ENCODE data around the gene PVRIG.
A peak's percentile ranks its signal among the peaks of the same experiment; 100 is the strongest.
"Not testable (repeated sequence)": the region's sequence is repeated elsewhere in the genome, so short reads cannot be mapped to it uniquely, and the experiment has no call there.

The PVRIG gene

DNA sequence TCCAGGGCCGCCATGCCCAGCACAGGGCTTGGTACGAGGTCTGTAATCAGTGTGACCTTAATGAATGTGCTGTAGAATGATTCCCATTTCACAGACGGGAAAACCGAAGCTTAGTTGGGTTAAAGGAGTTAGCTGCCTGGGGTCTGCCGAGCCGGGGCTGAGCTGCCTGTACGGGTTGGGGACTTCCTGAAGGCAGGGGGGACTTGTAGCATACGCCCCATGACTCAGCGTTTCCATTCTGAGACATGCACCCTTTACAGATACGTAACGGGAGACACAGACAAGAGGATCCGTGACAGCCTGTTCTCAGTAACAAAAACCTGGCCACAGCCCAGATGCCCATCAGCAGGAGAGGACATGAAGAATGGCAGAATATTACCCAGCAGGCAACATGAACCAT is 23.6 kb downstream of the PVRIG start:
- peak in 1 of 14 donors; percentile 40 for DNase-seq

DNA sequence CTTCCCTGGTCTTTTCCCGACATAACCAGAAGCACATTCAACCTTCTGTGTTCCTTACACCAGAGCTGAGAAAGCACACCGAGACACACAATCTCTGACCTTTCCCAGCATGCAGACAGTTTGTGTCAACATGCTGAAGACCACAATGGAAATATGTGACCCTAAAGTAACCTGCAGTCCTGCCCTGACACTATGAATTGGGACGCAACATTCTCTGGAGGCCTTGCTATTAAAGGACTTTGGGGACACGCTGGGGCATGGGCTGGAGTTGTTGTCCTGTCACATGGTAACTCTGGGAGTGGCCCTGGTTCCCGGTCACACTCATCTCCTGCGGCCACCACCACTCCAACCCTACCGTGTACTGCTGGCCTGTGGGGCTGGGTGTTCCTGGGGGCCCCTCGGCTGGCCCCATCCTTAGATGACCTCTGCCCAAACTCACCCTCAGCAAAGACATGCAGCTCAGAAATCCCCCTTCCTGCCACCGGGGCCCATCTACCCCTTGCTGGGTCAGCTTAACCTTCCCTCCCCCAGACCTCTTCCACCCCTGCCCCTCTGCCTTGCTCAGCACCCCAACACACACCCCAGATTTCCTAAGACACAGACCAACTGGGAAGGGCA is 25.3 kb downstream of the PVRIG start:
- DNase-seq, result not testable (repeated sequence)

DNA sequence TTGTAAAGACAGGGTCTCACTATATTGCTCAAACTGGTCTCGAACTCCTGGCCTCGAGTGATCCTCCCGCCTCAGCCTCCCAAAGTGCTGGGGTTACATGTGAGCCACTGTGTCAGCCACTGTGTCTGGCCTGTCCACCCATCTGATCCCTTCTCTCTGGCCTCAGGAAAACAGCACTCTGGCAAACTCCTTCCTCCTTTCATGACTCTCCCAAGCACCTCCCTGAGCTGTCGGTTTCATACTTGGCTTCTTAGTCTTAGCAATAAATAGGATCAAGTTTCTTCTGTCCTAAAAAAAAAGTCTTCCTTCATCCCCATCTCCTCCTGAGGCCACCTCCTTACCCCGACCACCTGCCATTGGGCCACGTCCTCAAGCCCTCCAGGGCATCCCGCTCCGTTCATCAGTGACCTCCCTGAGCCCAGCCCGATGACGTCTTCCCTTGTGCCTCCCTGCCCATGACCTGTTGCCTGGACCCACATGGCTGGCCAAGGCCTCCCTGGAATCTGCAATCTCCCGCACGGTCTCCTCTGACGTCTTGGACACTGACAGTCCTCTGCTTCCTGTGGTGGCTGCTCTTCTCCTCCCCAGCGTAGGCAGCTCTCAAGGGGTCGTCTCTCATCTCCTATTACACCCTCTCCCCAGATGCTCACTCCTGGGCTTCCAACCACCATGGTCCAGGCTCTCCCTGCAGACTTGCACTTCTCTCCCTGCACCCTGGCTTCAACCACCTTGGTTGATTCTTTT is 26.5 kb downstream of the PVRIG start:
- not testable (repeated sequence) for DNase-seq

DNA sequence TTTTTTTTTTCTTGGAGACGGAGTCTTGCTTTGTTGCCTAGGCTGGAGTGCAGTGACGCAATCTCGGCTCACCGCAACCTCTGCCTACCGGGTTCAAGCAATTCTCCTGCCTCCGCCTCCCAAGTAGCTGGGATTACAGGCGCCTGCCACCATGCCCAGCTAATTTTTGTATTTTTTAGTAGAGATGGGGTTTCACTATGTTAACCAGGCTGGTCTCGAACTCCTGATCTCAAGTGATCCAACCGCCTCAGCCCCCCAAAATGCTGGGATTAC is 27.1 kb downstream of the PVRIG start:
- not testable (repeated sequence) for DNase-seq

DNA sequence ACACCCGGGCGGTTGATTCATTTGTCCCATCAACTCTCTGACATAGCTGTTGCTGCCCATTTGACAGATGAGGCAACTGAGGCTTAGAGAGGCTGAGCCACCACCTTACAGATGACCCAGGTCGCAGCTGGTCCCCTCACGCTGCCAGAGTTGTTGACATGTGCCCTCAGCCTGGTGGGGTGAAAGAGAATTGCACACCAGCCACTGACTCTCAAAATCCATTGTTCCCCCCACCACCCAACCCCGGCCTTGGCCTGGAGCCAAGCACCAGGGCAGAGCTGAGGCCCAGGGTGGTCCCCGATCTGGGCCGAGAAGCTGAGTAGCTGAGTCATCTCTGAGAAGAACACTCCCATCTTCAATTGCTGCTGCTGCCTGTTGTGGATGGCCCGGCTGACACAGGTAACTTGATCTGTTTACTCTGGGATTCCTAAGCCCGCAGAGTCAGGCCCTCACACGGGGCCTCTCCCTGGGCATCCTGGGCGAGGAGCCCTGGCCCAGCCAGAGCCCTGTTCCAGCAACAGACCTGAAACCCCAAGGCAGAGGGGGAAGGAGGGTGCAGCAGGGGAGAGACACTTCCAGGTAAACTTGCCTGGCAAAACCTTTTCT is 27.5 kb downstream of the PVRIG start:
- DNase-seq, result peak in 1 of 14 donors; percentile 1

DNA sequence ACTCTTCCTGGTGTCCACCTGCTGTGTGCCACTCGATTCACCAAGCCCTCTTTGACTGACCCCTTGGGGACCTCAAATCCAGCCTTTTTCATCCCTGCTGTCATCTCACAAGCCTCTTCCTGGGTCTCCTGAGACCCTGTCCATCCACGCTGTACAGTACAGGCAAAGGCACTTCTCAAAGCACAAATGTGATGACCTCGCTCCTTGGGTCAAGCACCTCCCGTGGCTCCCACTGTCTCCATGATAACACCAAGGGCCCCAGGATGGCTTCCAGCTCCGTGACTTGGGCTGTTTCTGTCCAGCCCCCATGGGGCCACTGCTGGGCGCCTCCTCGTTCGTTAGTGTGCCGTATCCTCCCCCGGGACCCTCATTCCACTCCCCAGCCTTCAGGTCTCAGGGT is 28.7 kb downstream of the PVRIG start:
- DNase-seq, result no peak

DNA sequence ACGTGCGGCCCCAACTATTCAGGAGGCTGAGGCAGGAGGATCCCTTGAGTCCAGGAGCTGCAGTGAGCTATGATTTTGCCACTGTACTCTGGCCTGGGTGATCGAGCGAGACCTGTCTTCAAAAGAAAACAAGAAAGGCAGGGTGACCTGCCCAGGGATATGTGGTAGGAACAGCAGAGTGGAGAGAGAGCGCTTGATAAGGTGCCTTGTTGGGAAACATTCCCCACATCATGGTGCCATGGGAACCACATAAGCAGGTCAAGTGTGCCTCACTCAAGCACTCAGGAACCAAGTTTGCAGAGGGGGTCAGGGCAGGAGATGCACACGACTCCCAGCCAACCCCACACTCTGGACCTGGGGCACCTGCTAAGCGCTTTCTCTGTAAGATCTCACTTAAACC is 37.3 kb downstream of the PVRIG start:
- DNase-seq, result no peak

DNA sequence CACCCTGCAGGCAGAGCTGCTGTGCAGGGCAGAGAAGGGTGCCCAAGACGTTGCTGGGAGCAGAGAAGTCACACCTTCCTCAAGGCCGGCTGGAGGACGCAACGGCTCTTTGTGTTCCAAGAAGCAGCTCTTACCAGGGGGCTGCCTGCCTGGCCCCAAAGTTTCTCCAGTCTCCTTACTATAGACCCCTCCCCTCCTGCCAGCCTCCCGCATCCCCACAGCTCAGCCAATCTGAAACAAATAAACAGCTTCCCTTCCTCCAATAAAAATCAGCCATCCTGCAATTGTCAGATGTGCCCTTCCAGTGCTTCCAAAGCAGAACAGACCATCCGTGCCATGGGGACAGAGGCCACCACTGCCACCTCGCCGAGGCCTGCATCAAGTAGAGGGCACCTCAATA is 40.2 kb downstream of the PVRIG start:
- peak in 1 of 14 donors; percentile 39 for DNase-seq

DNA sequence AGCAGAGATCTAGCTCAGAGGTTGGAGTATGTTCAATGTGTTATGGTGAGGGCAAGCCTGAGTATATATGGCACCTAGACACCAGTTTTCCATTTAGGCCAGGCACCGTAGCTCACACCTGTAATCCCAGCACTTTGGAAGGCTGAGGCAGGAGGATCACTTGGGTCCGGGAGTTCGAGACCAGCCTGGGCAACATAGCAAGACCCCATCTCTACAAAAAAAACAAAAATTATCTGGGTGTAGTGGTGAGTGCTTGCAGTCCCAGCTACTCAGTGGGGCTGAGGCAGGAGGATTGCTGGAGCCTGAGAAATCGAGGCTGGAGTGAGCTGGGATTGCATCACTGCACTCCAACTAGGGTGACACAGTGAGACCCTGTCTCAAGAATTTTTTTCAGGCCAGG is 43.1 kb downstream of the PVRIG start:
- not testable (repeated sequence) for DNase-seq

DNA sequence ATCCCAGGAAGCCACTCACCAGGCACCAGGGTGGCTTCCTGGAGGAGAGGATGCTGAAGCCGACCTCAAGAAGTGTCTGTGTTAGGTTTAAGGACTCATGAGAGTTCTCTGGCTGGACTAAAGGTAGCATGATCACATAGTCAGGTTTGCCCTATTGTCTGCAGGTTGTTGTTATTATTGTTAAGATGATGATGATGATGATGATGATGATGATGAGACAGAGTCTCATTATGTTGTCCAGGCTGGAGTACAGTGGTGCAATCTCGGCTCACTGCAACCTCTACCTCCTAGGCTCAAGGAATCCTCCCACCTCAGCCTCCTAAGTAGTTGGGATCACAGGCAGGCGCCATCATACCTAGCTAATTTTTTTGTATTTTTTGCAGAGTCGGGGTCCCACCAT is 44.5 kb downstream of the PVRIG start:
- not testable (repeated sequence) for DNase-seq

DNA sequence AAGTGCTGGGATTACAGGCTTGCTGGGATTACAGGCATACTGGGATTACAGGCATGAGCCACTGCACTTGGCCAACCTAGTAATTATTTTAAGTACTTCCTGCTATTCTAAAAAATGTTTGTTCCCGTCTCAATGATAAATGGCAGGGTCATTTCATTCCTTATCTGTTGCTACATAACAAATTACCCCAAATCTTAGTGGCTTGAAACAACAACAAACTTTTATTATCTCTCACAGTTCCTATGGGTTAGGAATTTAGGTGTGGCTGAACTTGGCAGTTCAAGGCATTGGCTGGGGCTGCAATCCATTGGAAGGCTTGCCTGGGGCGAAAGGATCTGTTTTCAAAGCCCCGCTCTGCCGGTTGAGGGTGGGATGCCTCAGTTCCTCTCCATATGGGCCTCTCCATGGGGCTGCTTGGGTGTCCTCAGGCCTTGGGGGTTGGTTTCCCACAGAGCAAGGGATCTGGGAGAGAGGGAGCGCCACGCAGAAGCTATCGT is 45.0 kb downstream of the PVRIG start:
- DNase-seq, result not testable (repeated sequence)

DNA sequence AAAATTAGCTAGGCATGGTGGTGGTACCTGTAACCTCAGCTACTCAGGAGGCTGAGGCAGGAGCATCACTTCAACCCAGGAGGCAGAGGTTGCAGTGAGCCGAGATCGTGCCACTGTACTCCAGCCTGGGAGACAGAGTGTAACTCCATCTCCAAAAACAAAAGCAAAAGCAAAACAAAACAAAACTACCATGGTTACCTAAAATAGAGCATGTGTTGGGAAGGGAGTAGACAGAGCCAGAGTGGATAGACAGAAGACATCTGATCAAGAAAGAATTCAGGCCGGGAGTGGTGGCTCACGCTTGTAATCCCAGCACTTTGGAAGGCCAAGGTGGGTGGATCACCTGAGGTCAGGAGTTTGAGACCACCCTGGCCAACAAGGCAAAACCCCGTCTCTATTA is 46.1 kb downstream of the PVRIG start:
- not testable (repeated sequence) for DNase-seq

DNA sequence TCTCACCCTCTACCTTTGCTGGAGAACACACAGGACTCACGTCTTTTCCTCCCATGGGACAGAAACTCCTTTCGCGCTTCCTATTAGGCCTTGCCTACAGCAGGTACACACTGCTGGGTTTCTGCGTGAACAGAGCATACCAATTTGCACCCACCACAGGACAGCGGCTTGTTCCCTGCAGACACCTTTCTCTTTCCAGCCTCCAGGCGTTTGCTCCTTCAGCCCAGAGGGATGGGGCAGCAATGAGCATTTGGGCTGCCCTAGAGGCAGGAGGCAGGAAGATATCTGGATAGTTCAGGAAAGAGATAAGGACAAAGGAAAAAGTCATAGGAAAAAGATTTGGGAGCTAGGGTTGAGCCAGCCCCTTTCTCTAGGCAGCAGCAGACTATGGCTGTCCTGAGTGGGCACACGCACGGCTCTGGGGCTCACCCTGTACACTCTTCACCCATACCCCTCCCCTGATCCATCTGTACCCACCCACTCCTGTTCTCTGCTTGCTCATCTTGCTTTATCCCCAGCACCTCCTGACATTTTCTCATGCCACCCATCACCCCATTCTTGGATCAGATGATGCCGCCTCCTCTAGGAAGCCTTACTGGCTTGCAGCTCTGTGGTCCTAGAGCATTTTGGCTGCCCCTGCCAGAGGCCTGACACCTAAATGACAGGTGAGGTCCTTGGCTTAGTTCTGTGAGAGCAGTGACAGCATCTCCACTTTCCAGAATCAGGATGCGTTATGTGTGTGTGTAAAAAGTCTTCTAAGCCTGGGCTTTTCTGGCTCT is 47.0 kb downstream of the PVRIG start:
- no peak for DNase-seq

DNA sequence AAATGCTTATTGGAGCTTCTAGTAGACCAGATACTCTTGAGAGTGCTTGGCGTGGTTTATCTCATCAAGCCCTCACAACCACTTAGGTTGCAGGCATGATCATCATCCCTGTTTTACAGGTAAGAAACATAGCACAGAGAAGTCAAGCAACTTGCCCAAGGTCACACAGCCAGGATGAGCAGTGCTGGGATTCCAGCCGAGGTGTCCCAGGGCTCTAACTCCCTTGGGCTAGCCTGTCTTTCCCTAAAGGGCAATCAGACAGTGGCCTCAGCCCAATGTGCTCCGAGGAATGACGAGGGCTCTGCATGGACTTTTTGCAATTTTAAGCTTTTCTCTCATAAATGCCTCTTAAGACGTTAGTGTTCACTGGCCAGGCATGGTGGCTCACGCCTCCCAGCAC is 47.9 kb downstream of the PVRIG start:
- no peak for DNase-seq

DNA sequence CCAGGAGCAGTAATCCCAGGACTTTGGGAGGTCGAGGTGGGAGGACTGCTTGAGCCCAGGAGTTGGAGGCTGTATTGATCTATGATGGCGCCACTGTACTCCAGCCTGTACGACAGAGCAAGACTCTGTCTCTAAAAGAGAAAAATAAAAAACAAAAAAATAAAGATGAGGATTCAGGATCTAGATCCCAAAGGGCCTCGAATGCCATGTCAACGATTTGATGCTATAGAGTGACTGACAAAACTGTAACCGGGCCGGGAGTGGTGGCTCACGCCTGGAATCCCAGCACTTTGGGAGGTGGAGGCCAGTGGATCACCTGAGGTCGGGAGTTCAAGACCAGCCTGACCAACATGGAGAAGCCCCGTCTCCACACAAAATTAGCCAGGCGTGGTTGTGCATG is 49.1 kb downstream of the PVRIG start:
- not testable (repeated sequence) for DNase-seq

DNA sequence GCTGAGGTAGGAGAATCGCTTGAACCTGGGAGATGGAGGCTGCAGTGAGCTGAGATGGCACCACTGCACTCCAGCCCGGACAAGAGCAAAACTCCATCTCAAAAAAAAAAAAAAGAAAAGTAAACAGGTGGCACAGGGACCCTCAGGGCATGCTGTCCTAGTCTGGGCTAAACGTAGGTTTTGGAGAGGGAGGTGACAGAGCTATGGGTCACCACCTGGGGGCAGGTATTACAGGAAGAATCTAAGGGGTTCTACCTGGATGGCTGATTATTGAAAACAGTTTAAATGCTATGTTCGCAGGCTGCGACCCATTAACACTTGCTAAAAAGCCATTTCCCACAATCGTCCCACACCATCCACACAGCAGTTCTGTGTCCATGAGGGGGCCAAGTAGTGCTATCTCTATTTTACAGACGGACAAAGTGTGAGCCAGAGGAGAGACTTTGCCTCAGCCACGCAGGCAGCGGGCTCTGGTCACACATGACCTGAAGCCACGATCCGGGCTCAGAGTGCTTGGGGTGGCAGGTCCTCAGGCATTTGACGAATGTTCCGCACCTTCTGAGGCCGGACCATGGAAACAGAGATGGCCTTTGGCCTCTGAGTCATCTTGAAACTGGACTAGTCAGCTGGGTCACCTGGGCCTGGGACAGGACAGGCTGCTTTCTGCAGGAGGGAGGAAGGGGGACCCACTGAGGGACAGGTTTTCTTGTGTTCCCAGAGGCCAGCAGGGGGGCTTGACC is 49.7 kb downstream of the PVRIG start:
- DNase-seq, result peak in 6 of 14 donors; percentile 4 to 40 (median 16)

DNA sequence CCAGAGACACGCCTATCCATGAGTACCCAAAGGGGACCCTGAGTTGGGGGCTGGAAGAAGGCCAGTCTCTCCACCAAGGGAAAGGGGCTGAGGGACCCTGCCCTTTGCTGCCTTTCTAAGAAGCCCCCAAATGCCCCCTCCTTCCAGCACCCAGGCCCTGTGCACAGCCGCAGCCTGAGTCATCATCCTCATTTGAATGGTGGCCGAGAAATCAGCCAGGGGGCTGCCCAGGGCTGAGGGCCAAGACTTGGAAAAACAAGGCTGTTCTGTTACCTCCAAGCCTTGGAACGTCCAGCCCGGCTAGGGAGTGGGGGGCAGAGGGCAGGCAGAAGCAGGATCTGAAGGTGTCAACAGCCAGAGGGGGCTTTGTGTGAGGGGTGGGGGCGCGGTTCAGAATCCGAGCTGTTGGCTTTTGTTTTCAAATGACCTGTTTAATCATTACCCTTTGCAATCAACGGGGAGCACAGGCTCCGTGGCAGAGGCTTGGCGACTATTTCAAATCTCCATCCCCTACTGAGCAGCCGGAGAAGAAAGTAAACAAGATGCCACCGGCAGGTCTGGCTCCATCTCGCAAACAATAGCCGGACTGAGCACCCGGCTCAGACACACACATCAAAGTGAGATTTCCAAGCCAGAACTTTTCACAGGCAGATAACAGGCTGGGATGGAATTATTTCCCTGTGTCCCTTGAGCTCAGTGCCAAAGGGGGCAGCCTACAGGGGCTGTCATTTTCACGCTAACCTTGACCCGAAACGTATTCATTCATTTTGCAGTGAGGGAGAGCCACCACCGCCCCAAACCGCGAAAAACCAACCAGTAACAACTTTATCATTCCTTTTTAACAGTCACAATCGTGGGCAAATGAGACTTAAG is 50.5 kb downstream of the PVRIG start:
- DNase-seq, result peak in 8 of 14 donors; percentile 4 to 80 (median 21)
